Neural progenitor cell (in vitro differentiated cells): ENCODE measurements around the gene IFRD2. TPM values are rescaled to one million over a fixed set of nuclear protein-coding genes. Genes with fewer than 3 reads are reported as not detected.

Source experiments
- DNase-seq: peaks from one replicate; pipeline ENCODE4 v3.0.0-alpha.2; 2016; ENCODE audit warnings: low spot score
- H2AFZ ChIP-seq: fragments of 200-600 bp; sonication (generic); replicated peaks from 2 replicates; pipeline ENCODE4 v1.6.1; 2016; ENCODE audit warnings: antibody characterized with exemption
- H3F3A ChIP-seq: fragments of 200-600 bp; sonication (generic); 2 replicates; pipeline ENCODE4 v1.6.1; 2016; ENCODE audit warnings: antibody characterized with exemption, low read depth
- H3K27ac ChIP-seq: fragments of 200-600 bp; sonication (generic); 2 replicates; pipeline ENCODE4 v1.5.1; 2016; ENCODE audit warnings: mild to moderate bottlenecking
- H3K27me3 ChIP-seq: fragments of 200-600 bp; sonication (generic); 2 replicates; pipeline ENCODE4 v1.6.1; 2016; ENCODE audit warnings: mild to moderate bottlenecking, moderate library complexity
- H3K36me3 ChIP-seq: fragments of 200-600 bp; sonication (generic); 2 replicates; pipeline ENCODE4 v1.5.1; 2016
- H3K4me1 ChIP-seq: fragments of 200-600 bp; sonication (generic); 2 replicates; pipeline ENCODE4 v1.6.1; 2016; ENCODE audit warnings: mixed run types
- H3K4me2 ChIP-seq: fragments of 200-600 bp; sonication (generic); 2 replicates; pipeline ENCODE4 v1.6.1; 2016
- H3K4me3 ChIP-seq: fragments of 200-600 bp; sonication (generic); 2 replicates; pipeline ENCODE4 v1.5.1; 2016
- H3K79me2 ChIP-seq: fragments of 200-600 bp; sonication (generic); 2 replicates; pipeline ENCODE4 v1.6.1; 2016; ENCODE audit warnings: low read depth
- H3K9ac ChIP-seq: fragments of 200-600 bp; sonication (generic); 2 replicates; pipeline ENCODE4 v1.6.1; 2016
- H3K9me3 ChIP-seq: fragments of 200-600 bp; sonication (generic); 2 replicates; pipeline ENCODE4 v1.5.1; 2016; ENCODE audit warnings: low read depth
- H4K20me1 ChIP-seq: fragments of 200-600 bp; sonication (generic); 2 replicates; pipeline ENCODE4 v1.6.1; 2016; ENCODE audit warnings: low read depth
- H3K27ac Mint-ChIP-seq: 3 replicates; pipeline ENCODE4 v1.8.0; 2021; ENCODE audit warnings: mixed read lengths
- H3K27me3 Mint-ChIP-seq: 2 replicates; pipeline ENCODE4 v1.8.0; 2022; ENCODE audit warnings: low read depth, mild to moderate bottlenecking, inconsistent platforms, moderate library complexity, mixed read lengths; ENCODE audit not compliant: insufficient read depth
- H3K36me3 Mint-ChIP-seq: 3 replicates; pipeline ENCODE4 v1.8.0; 2021; ENCODE audit warnings: mixed read lengths
- H3K4me1 Mint-ChIP-seq: 3 replicates; pipeline ENCODE4 v1.8.0; 2021; ENCODE audit warnings: mixed read lengths
- H3K4me3 Mint-ChIP-seq: 3 replicates; pipeline ENCODE4 v1.8.0; 2021; ENCODE audit warnings: mild to moderate bottlenecking, moderate library complexity, mixed read lengths
- H3K9me3 Mint-ChIP-seq: 3 replicates; pipeline ENCODE4 v1.8.0; 2020; ENCODE audit warnings: mixed read lengths
- EZH2 ChIP-seq: fragments of 200-600 bp; sonication (generic); IDR thresholded peaks from 2 replicates; pipeline ENCODE4 v1.6.1; 2017; ENCODE audit warnings: antibody characterized with exemption, mild to moderate bottlenecking, moderate library complexity
- EZH2phosphoT487 ChIP-seq: fragments of 200-600 bp; sonication (generic); IDR thresholded peaks from 2 replicates; pipeline ENCODE4 v1.6.1; 2017; ENCODE audit warnings: antibody characterized with exemption
- total RNA-seq: library from RNA; depleted of rRNA; stranded (reverse); fragments of >200 nt; gene quantifications from 2 replicates; pipeline ENCODE4 v1.2.3, GENCODE V29; 2015; ENCODE audit warnings: low replicate concordance
- TF ChIP-seq, protein P1 (sequence below): fragments of 200-600 bp; sonication (generic); IDR thresholded peaks from 2 replicates; pipeline ENCODE4 v1.5.1; 2017; ENCODE audit warnings: antibody characterized with exemption, mild to moderate bottlenecking

IFRD2 gene
- total RNA-seq, 1 donor from 2014 or later = 26.4 TPM

- H3K79me2 ChIP-seq = no peaks in the 10 kb centered on the region
- Mint-ChIP-seq H3K27me3 (peaks cover 7% of the 10 kb centered on the region), H3K9me3 (no peaks in the 10 kb centered on the region), H3K4me1 (peaks cover 64% of the 10 kb centered on the region), H3K27ac (peak overlapping the region; percentile 95), H3K4me3 (peak overlapping the region; percentile 46), H3K36me3 (peaks cover 12% of the 10 kb centered on the region)
- no peak overlapping the region for H3K9ac ChIP-seq
- DNase-seq = no peak
- no peaks in the 10 kb centered on the region for H3K27me3 ChIP-seq
- H3F3A ChIP-seq = peaks cover 77% of the 10 kb centered on the region
- TF ChIP-seq, protein P1, sequence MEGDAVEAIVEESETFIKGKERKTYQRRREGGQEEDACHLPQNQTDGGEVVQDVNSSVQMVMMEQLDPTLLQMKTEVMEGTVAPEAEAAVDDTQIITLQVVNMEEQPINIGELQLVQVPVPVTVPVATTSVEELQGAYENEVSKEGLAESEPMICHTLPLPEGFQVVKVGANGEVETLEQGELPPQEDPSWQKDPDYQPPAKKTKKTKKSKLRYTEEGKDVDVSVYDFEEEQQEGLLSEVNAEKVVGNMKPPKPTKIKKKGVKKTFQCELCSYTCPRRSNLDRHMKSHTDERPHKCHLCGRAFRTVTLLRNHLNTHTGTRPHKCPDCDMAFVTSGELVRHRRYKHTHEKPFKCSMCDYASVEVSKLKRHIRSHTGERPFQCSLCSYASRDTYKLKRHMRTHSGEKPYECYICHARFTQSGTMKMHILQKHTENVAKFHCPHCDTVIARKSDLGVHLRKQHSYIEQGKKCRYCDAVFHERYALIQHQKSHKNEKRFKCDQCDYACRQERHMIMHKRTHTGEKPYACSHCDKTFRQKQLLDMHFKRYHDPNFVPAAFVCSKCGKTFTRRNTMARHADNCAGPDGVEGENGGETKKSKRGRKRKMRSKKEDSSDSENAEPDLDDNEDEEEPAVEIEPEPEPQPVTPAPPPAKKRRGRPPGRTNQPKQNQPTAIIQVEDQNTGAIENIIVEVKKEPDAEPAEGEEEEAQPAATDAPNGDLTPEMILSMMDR = no peak
- TF ChIP-seq EZH2phosphoT487 = no peak
- peaks cover 42% of the 10 kb centered on the region for H4K20me1 ChIP-seq
- H3K36me3 ChIP-seq = no peaks in the 10 kb centered on the region
- peaks cover 22% of the 10 kb centered on the region for H3K4me1 ChIP-seq
- no peak overlapping the region for H3K4me3 ChIP-seq
- no peak overlapping the region for H3K4me2 ChIP-seq
- H2AFZ ChIP-seq = no peak overlapping the region
- H3K9me3 ChIP-seq = no peaks in the 10 kb centered on the region
- H3K27ac ChIP-seq = peak overlapping the region; percentile 66
Observed at GRCh38 chr3:50258979-50259378, 33.2 kb downstream of the IFRD2 start.

- H3K36me3 ChIP-seq = no peaks in the 10 kb centered on the region
- H3K4me3 Mint-ChIP-seq = peak overlapping the region; percentile 69
- no peak overlapping the region for H2AFZ ChIP-seq
- H3K27me3 Mint-ChIP-seq = peaks cover 8% of the 10 kb centered on the region
- no peaks in the 10 kb centered on the region for H3K9me3 ChIP-seq
- peaks cover 64% of the 10 kb centered on the region for H3K4me1 Mint-ChIP-seq
- H3K9ac ChIP-seq = no peak overlapping the region
- H3F3A ChIP-seq = peaks cover 74% of the 10 kb centered on the region
- H3K27ac ChIP-seq = peak overlapping the region; percentile 29
- no peaks in the 10 kb centered on the region for H3K27me3 ChIP-seq
- peaks cover 16% of the 10 kb centered on the region for H3K36me3 Mint-ChIP-seq
- peaks cover 15% of the 10 kb centered on the region for H3K4me1 ChIP-seq
- no peak for DNase-seq
- TF ChIP-seq, protein P1 = no peak
- TF ChIP-seq EZH2phosphoT487 (no peak), EZH2 (no peak)
- H3K27ac Mint-ChIP-seq = peak overlapping the region; percentile 95
- H4K20me1 ChIP-seq = peaks cover 51% of the 10 kb centered on the region
- H3K79me2 ChIP-seq = peaks cover 2% of the 10 kb centered on the region
- H3K9me3 Mint-ChIP-seq = no peaks in the 10 kb centered on the region
- no peak overlapping the region for H3K4me2 ChIP-seq
- H3K4me3 ChIP-seq = no peak overlapping the region
Observed at GRCh38 chr3:50258029-50258680, 34.1 kb downstream of the IFRD2 start.

- peaks cover 56% of the 10 kb centered on the region for H3K4me1 Mint-ChIP-seq
- TF ChIP-seq, protein P1 = peak; percentile 72
- TF ChIP-seq EZH2phosphoT487 (no peak), EZH2 (no peak)
- H3K27me3 Mint-ChIP-seq = peaks cover 8% of the 10 kb centered on the region
- Histone ChIP-seq H3K9me3 (no peaks in the 10 kb centered on the region), H3K36me3 (no peaks in the 10 kb centered on the region), H2AFZ (no peak overlapping the region), H3K9ac (no peak overlapping the region), H3K27me3 (no peaks in the 10 kb centered on the region), H3K4me2 (no peak overlapping the region), H3F3A (peaks cover 70% of the 10 kb centered on the region), H3K4me3 (no peak overlapping the region), H3K4me1 (peaks cover 15% of the 10 kb centered on the region), H4K20me1 (peaks cover 60% of the 10 kb centered on the region), H3K79me2 (peaks cover 11% of the 10 kb centered on the region), H3K27ac (no peak overlapping the region)
- H3K9me3 Mint-ChIP-seq = no peaks in the 10 kb centered on the region
- peaks cover 17% of the 10 kb centered on the region for H3K36me3 Mint-ChIP-seq
- H3K27ac Mint-ChIP-seq = peak overlapping the region; percentile 95
- H3K4me3 Mint-ChIP-seq = peak overlapping the region; percentile 69
- peak; percentile 71 for DNase-seq
Observed at GRCh38 chr3:50256978-50257890, 35.0 kb downstream of the IFRD2 start.
